ENCODE measurements around the gene CCNB1IP1. TPM values are rescaled to one million over a fixed set of nuclear protein-coding genes. Genes with fewer than 3 reads are reported as not detected.

Gene CCNB1IP1
- total and polyA plus RNA-seq, 2 of the 8 experiments (the other 6 are each of a cell fraction or from before 2014, with no cell fraction given) = 173 to 277 TPM

DNA sequence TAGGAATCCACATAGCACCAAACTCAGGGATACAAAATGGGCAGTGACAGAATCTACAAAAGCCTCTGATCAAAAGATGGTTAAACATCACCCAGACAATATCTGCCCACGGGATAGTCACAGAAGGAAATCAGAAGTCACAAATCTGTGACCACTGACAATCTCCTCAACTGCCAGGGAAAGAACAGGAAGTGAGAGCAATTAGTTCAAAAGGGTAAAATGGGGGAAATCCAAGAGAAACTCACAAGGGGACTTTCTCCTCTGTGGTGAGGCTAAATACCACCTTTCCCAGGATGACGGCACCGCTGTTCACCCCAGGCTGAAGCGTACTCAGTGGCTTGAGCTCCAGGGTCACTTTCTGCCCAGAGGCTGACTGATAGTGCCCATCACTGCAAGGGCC lies 38.0 kb downstream of the CCNB1IP1 start:
- Histone ChIP-seq H4K91ac (replicated peaks; ENCODE audit: insufficient read length, low read length) (no peak overlapping the region), H2BK20ac (ENCODE audit: low read length) (no peak overlapping the region), H3K36me3 (ENCODE audit: control insufficient read depth in 2 of 4, insufficient read depth in 4 of 4, low read length in 3 of 4) (peaks cover 4 to 29% (median 19%) of the 10 kb centered on the region in 4 experiments; a peak in 6 of 8 replicates), H2AFZ (ENCODE audit: low read length) (no peak overlapping the region), H3K9me3 (ENCODE audit: insufficient read depth in 2 of 2, low read depth in 1 of 2, low read length in 1 of 2) (no peaks in the 10 kb centered on the region), H3K14ac (ENCODE audit: insufficient read length) (no peak overlapping the region), H2BK120ac (replicated peaks; ENCODE audit: low read depth, low read length) (no peak overlapping the region), H2BK12ac (ENCODE audit: low read depth, low read length) (no peak overlapping the region), H3K4me3 (ENCODE audit: extremely low read depth in 1 of 4, insufficient read depth in 2 of 4, low read depth in 3 of 4, low read length in 4 of 4) (no peak overlapping the region), H3K56ac (replicated peaks; ENCODE audit: insufficient read length, low read depth, low read length) (no peak overlapping the region), H3K4me1 (replicated peaks in 1 of 4; ENCODE audit: control insufficient read depth in 3 of 4, insufficient read depth in 4 of 4, low read length in 3 of 4) (no peaks in the 10 kb centered on the region), H3K79me1 (ENCODE audit: low read depth, low read length) (no peaks in the 10 kb centered on the region), H3K9ac (replicated peaks in 1 of 4; ENCODE audit: extremely low read depth in 1 of 4, low read depth in 3 of 4, low read length in 3 of 4) (no peak overlapping the region), H3K4ac (replicated peaks; ENCODE audit: insufficient read length, low read depth, low read length) (no peak overlapping the region), H2BK5ac (ENCODE audit: low read depth, low read length) (no peak overlapping the region), H3K18ac (ENCODE audit: extremely low read depth, low read length) (no peak overlapping the region), H3K23me2 (ENCODE audit: low read depth, low read length) (no peaks in the 10 kb centered on the region), H4K20me1 (replicated peaks in 1 of 2; ENCODE audit: control insufficient read depth in 1 of 2, insufficient read depth in 2 of 2, low read length in 2 of 2) (peaks cover 0 to 1% of the 10 kb centered on the region in 2 experiments), H3K27me3 (replicated peaks in 1 of 4; ENCODE audit: control insufficient read depth in 3 of 4, extremely low read depth in 1 of 4, insufficient read depth in 3 of 4, low read length in 3 of 4) (no peaks in the 10 kb centered on the region), H3K79me2 (ENCODE audit: control insufficient read depth in 1 of 2, insufficient read depth in 2 of 2, low read length in 2 of 2) (no peaks in the 10 kb centered on the region), H3K23ac (ENCODE audit: insufficient read length) (no peak overlapping the region), H3K27ac (ENCODE audit: low read depth, low read length) (no peak overlapping the region), H4K5ac (ENCODE audit: insufficient read length, low read depth, low read length) (no peak overlapping the region), H2BK15ac (ENCODE audit: low read length) (no peak overlapping the region), H2AK5ac (ENCODE audit: low read depth, low read length) (no peak overlapping the region), H3K4me2 (ENCODE audit: insufficient read depth in 1 of 2, low read depth in 2 of 2, low read length in 2 of 2) (no peak overlapping the region), H4K8ac (ENCODE audit: extremely low read depth, insufficient read depth, low read length) (no peak overlapping the region; the same call in 1 of the 2 replicates)
- CTCF ChIA-PET (ENCODE audit: partially characterized antibody) = interaction anchor here (0.6 to 1.6 kb wide), 3 partner anchors 11 to 80 kb away, joined by 4 to 10 read pairs (median 4); partner anchors contain the start of gene TTC5
- DNase-seq (ENCODE audit: low read depth in 1 of 2, low spot score in 2 of 2) = no peak
- WGBS, 2 experiments (ENCODE audit: extremely low coverage in 1 of 2, insufficient coverage in 1 of 2, insufficient read length in 1 of 2, insufficient replicate concordance in 2 of 2, low coverage in 1 of 2, low lambda C conversion rate in 2 of 2, missing lambda C conversion rate in 1 of 2) = 94% methylated on average over 4 of the region's 4 CpGs; no CpG with 5 or more reads in 1 of the 2 experiments
- TF ChIP-seq GTF2F1 (IDR thresholded peaks at IDR 0.05; ENCODE audit: borderline replicate concordance, low read depth, low read length) = no peak
- no peak for TF ChIP-seq SIN3A (conservative IDR thresholded peaks at IDR 0.05 in 1 of 2, IDR thresholded peaks at IDR 0.05 in 1 of 2; ENCODE audit: low read depth in 1 of 2, low read length in 2 of 2)
- TF ChIP-seq KDM5A (IDR thresholded peaks at IDR 0.05; ENCODE audit: low read length) = no peak
- TF ChIP-seq BCL11A (IDR thresholded peaks at IDR 0.05; ENCODE audit: low read depth in 2 of 2, low read length in 2 of 2) = no peak
- no peak for TF ChIP-seq HDAC6 (IDR thresholded peaks at IDR 0.05; ENCODE audit: low read depth, low read length)
- no peak for TF ChIP-seq SP2 (IDR thresholded peaks at IDR 0.05; ENCODE audit: low read length)
- no peak for TF ChIP-seq CTBP2 (IDR thresholded peaks at IDR 0.05; ENCODE audit: borderline replicate concordance, insufficient read depth, insufficient read length, low read length)
- POLR2A ChIA-PET (ENCODE audit: partially characterized antibody) = interaction anchor here (1.0 kb wide), 1 partner anchor 15 kb away, joined by 4 read pairs; no protein-coding TSS in a partner anchor
- FAIRE-seq = no peak
